Bone marrow (tissue), 2 donors: ENCODE data around the gene PLEKHG5.

ENCODE experiments used
- DNase-seq, 2 donors: peaks; one replicate each; lab custom pipeline; 2025; lab: John Stamatoyannopoulos, UW

Gene PLEKHG5

DNA sequence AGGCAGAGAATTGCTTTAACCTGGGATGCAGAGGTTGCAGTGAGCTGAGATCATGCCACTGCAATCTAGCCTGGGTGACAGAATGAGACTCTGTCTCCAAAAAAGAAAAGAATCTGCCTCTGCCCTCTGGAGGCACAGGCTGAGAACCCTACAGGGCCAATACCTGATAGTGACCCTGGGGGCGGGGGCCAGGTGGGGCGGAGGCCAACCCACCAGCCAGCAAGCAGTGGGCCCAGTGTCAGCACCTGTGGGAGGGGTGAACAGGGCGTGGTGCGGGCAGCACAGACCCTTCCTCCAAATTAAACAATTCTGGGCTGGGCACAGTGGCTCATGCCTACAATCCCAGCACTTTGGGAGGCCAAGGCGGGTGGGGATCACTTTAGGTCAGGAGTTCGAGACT lies 19.0 kb upstream of the PLEKHG5 start:
- DNase-seq: no peak

DNA sequence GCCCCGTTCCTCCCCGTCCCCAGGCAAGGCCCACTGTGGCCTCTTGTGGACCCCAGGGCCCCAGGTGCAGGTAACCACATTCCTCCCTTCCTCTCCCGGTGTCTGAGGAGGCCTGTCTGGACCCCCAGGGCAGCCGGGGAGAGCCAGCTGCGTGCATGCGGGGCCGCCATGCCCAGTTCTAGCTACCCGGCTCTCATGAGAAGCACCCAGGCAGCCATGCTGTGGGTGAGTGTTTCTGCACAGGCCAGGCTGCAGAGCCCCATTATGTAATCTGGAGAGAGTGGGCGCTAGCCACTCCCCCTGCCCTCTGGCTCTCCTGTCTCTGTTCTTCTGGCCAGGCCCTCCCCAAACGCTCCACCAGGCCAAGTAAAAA lies 18.4 kb upstream of the PLEKHG5 start:
- DNase-seq: no peak

DNA sequence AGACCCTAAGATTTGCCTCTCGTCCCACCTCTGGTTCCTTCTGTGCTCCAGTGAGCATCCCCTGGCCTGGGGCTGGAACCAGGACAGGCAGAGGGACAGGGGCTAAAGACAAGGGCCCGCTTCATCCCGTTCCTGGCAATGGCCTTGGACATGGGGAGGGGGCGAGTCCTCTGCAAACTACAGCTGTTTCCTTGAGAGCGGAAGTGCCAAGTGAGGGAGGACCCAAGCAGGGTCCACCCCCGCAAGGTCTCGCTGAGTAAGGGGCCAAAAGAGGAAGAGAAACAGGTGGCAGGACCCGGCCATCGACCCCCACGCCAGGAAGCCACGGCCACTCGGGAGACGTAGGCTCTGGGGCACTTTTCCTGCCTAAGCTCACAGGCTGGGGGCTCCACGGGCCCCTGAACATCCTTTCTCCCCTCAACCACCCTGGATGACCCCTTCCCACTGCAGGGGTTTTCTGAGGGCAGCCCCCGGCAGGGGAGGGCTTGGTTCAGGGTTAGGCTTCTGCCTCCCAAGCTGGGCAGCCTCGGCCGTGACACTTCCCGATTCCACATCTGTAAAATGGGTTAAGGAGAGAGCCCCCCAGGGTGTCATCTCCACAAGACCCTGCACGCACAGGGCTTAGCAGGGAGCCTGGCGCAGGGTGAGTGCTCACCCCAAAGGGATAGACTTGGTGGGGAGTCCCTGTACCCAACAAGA lies 17.9 kb upstream of the PLEKHG5 start:
- DNase-seq: peak in 1 of 2 donors; percentile 55

DNA sequence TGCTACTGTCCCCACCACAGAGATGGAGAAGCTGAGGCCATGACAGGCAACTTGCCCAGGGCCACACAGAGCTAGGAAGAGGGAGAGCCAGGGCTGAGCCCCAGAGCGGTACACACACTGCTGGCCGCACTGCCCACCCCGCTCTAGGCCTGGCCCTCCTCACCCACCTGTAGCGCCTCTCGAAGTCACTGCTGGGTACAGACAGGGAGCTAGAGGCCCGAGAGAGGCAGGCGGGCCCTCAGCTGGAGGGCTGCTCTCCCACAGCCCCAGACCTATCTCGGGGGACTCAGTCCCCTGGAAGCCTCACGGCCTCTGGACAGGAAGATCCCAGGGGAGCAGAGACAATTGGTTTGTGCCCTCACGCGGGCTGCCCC lies 17.3 kb upstream of the PLEKHG5 start:
- DNase-seq: no peak

DNA sequence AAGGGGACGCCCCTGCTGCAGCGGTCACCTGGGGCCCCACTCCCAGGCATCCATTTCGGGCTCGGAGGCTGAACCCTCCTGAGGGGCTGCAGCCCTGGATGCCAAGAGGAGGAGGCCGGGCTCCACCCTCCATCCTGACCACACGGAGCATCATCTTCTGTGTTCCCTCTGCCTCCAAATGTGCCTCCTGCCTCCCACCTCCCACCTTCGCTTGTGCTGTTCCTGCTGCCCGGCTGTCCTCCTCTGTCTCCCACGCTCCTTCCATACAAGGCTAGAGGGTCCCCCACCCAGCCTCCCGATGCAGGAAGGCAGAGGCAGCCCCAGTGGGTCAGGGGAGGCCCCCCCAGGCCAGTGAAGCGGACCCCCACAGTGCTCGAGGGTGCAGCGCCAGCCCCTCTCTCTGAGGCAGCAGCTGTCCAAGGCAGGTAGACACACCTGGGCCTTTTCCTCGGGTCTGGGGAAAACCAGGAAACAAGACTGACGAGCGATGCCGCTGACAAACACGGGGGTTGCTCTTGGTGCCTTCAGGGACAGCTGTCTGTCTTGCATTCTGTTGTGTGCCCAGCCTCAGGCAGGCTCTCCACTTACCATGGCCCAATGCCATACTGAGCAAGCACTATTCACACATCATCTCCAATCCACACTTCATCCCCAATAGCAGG lies 16.8 kb upstream of the PLEKHG5 start:
- no peak for DNase-seq

DNA sequence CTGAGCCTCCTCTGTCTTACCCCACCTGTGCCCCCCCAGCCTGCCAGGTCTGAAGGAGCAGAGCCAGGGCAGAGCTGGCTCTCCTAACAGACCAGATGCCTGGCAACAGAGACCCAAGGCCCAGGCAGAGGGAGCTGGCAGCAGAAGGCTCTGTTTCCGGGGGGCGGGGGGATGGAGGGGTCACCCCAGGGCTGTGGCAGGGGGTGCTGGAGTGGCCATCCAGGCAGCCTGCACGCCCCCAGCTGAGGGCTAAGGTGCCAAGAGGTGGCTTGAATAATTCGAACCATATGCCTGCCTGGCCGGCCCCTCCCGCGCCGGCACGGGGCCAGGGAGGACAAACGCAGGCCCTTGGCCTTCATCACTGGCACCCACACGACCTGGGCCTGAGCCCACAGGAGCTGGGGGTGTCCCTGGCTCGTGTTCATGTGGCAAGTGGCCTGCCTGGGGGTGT lies 16.0 kb upstream of the PLEKHG5 start:
- no peak for DNase-seq

DNA sequence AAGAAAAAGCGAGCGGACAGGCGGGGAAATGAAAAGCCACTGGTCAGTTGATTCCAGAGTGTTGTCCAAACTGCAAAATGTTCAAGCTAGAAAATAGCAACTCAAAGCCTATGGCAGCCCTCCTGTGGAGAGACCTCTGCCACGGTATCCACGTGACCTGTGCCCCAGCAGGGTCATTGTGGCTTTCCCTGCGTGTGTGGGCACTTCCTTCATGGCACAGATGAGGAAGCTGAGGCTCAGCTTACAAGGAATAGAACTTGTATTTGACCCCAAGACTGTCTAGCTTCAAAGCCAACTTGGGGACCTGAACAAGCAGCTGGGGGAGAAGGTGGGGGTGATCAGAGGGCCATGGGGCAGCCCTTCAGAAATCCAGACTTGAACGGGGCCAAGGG lies 15.6 kb upstream of the PLEKHG5 start:
- no peak for DNase-seq

DNA sequence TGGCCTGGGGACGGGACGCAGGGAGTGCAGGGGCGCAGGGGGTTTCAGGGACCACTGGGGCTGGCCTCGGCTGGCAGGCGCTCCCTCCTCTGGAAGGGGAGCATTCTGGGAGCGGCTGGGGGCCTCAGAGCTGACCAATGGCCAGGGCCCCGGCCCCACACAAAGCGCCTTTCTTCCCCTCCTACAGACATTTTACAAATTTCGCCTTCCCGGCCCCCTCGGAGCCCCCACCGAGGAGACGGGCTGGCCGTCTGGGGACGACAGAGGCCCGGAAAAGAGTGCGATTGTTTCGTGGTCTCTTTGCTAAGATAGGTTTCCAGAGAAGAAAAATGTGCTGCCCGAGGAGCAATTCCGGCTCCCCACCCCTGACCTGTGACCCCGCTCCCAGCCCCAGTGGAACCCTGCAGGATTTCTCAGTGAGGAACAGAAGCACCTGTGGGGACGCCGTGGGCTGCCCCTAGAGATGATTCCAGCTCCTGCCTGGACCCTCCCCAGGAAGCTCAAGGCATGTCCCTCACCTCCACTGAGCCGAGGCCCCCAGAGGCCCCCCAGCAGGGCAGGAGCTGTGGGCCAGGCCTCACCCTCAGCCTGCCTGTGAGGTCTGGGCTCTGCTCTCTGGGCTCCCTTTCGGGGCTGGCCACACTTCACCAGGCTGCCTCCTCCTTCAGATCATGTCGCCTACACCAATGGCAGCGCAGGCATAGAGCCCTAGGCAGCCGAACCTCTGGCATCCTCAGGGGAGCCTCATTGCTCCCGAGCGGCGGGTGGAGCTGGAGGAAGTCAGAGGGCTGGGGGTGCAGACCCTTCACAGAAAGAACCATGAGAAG lies 15.0 kb upstream of the PLEKHG5 start:
- DNase-seq: no peak

DNA sequence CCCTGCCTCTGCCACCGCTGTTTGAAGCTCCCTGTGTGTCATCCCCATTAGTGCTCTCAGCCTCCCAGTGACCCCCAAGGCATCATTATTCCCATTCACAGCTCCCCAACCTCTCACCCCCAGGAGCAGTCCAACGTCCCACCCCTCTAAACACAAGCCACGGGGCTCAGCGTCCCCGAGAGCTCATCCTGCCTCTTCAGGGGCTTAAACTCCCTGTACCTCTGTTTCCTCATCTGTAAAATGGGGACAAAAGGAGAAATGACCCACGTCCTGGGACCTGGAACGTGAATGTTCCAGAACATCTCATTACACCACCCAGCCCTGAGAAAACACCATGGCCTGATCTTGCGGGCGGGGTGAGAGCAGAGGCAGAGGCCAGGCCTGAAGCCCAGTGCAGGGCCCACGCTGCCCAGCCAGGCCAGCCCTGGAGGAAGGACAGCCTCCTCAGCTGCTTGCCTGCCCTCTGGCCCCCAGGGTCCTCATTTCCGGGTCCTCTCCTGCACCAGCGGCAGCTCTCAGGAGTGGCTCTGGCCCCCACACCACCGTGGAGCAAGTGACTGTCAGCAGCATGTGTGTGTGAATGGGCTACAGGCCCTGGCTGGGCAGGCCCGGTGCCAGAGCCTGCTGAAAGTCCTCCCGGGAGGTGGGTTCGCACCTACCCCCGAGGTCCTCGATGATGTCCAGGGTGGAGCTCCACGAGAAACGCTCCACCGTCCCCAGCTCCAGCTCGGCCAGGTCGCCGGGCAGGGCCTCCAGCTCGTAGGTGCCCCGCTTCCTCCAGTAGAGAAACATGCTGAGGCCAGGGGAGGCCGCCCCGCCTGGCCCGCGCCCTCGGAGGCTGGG lies 14.1 kb upstream of the PLEKHG5 start:
- DNase-seq: no peak

DNA sequence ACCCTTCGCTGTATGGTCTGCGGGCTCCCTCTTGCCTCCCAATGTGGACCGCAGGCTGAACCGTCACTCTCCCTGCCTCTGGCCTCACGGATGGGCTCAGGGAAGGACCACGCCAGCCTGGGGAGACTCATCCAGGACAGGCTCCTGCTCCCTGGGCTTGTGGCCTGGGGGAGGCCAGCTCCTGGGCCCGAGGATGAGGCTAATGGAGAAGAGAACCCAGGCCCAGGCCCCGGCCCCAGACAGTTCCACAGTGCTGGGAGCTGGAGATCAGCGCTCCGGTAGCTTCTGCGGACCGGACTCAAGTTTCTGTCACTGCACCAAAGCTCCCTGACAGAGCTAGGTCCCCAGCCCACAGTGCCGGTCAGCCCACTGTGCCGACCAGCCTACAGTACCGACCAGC lies 13.4 kb upstream of the PLEKHG5 start:
- no peak for DNase-seq

DNA sequence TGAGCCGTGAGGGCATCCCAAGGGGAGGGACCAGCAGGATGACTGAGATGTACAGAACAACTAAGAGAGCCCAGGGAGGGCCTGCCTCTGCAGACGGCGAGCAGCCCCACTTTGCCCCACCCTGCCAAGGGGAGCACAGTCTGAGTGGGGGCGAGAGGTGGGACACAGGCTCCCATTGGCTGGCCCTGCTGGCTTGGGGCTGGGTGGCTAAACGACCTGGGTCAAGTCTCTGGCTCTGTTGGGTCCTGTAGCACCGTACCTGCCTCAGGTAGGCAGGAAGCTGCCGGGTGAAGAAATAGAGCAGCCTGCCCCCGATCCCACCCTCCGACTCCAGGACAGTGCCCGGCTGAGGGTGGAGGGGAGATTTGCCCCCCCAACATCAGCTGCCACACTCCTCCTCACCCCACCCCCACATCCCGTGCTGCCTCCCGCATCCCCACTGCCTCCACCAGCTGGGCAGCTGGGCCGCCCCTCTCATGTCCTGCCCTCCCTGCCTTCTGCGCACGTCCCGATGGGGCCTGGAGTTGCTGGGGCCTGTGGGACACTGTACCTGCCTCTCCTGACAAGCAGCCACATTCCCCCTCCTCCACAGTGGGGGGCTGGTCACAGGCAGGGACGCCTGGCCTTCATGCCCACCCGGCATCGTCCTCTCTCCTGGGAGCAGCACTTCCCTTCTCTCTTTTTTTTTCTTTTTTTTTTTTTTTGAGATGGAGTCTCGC lies 12.6 kb upstream of the PLEKHG5 start:
- no peak for DNase-seq

DNA sequence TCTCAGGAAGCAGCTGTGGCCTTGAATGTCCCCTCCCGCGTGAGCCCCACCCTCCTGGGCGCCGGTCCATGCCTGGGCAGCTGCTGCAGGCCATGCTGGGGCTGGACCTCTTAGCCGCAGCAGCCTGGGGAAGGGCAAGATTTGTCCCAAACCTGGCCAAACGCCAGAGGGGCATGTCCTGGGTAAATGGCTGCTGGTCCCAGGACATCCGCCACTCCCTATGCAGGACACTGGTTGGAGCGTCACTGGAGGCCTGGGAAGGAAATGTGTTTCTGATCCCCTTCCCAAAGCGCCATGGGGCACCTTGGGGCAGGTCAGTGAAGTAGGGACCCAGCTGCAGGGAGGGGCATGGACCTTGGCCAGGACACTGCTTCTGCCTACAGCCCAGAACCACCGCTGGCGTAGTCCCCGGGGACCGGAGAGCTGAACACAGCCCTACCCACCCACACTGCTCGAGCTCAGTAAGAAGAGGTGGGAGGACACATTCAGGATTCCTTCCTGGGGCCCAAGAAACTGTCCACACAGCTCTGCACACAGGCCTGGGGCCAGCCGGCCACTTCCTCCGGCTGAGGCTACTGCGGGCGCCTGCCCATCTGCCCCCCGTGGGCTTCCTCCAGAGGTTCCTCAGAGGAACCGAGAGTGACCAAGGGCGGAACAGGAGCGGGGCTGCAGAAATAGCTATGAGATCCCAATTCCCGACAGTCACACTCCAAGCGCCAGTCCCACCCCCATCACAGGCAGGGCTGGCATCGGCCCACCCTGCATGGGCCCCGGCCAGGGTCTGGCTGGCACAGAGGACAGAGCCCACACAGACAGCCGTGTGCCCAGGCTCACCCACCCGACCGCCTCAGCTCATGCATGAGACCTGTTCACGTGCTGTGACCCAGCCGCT lies 10.8 kb upstream of the PLEKHG5 start:
- DNase-seq: no peak

DNA sequence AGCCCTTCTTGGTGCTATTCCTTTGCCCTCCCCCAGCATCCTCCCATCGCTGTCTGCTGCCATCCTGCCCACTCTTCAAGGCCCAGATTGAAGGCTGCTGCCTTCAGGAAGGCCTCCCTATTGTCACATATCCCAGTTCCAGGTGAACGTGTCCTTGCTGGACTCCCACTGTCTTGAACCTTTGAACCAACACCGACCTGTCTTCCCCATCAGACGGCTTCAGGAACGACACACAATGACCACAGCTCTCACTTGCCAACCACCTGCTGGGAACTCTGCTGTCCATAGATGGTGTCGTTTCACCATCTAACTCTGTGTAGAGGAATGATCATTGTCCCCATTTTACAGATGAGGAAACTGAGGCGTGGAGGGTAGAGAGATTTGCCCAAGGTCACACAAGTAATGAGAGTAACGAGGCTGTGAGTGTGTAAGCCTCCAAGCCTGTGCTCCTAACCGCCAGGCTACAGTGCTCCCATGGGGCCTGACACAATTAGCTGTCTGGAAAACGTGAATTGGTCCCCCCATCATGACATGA lies 9.9 kb upstream of the PLEKHG5 start:
- no peak for DNase-seq

DNA sequence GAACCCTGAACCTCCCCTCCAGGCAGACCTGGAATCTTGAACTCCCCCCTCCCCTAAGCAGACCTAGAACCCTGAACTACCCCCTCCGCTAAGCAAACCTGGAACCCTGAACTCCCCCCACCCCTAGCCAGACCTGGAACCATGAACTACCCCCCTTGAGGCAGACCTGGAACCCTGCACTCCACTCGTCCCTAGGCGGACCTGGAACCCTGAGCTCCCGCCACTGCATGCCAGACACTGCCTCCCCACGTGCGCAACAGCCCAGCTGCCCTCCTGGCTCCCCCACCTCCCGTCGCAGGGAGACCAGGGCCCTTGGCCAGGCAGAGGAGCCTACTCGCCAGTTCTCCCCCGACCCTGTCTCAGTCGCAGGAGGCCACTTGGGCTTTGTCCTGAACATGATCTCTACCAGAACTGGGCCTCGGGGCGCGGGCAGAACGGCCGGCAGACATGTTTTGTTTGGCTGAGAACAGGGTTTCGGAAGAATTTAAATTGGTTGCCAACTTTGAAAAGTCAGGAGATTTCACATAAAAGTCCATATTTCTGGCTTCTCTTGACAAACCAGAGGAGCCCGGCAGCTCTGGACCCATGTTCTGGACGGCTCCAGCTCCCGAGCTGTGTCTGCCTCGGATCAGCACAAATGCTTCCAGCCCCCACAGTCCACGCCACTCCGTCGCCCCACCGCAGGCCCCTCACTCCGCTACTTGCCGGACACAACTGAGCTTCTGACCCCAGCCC lies 9.2 kb upstream of the PLEKHG5 start:
- DNase-seq: no peak

DNA sequence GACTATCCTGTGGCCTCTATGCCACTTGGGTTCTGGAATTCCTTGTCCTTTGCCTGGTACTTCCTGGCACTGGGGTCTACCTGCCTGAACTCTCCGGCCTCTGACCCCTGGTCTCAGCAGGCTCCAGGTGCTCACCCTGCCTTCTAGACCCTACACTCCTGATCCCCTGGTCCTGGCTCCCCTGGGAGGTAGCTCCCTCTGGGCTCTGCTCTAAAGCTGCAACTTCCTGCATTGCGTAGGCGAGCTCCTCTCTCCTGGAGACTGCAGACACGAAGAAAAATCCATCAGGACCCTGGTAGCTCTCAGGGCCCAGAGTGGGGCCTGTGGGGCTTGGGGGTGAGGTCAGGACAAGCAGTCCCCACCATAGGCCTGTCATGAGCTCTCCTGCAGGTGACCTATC lies 7.8 kb upstream of the PLEKHG5 start:
- DNase-seq: no peak

DNA sequence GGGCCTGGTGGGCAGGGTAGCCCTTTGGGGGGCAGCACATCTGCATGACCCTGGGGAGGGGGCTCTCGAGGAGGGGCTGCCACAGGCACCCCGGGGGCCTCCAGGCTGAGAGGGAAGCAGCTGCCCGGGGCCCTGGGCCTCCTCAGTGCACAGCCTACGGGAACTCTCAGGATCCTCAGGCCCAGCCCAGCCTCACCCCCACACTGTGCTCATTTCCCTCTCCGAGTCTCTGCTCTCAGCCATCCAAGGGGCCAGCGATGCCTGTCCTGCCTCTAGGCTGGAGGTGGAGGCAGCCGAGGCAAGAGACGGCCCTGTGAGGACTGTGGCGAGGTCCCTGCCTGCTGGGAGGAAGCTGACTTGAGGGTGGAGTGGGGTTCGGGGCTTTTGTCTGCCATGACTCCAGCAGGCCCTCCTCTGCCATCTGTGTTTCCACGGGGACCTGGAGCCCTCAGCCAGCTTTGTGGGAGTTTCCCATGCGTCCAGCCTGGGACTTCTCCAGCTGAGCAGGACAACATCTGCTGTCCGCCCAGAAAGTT lies 7.2 kb upstream of the PLEKHG5 start:
- DNase-seq: no peak

DNA sequence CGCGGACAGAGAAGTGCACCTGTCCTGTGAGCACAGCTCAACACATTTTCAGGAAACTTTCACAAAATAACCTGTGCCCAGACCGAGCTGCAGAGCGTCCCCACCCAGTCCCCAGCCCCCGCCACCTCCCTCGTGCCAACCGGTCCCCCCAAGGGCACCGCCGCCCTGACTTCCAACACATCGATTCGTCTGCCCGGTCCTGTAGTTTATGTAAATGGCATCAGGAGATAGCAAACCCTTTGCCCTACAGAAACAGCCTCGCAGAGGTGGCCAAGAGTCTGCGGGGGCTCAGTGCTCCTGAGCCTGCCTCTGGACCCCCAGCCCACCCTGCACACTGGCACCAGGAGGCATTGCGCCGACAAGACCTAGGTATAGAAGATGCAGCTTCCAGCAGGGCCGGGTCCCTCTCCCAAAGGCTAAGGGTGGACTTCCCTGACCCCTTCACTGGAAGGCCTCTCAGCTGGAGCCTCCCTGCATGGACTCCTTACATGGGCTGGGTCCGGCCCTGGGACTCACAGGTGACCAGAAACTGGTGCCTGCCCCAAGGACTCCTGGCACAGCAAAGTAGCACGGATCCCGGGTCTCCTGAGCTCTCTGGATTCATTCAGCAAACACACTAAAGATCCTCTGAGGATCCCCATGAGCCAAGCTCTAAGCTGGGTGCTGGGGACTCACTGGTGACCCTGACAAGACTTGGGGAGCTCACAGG lies 6.6 kb upstream of the PLEKHG5 start:
- no peak for DNase-seq

DNA sequence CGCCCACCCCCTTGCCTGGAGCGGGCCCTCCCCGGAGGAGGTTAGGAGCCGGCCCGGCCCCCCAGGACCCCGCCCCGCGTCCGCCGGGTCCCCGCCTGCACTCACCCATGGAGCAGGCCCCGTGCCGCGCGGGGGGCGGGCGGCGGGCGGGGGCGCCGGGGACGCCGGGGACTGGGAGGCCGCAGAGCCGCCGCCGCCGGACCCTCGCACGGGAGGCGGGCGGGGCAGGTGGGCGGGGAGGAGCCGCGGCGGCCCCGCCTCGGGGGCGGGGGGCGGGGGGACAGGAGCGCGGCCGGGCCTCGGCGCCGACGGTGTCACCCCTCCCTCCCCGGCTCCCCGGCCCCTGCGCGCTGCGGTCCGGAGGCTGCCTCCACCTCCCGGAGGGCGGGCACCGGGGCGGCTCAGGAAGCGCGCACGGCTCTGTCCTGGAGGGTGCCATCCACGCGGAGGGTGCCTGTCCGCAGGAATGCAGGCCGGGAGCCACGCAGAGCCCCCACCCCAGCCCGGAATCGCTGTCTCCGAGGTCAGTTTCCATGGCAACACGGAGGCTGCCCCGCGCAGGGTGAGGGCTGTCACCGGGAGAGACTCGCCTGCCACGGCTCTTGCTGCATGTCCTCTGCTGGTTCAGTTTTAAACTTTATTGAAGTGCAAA lies 5.9 kb upstream of the PLEKHG5 start:
- no peak for DNase-seq
